ENCODE data around the gene GKN2. TPM values are rescaled to one million over a fixed set of nuclear protein-coding genes. Genes with fewer than 3 reads are reported as not detected.

Gene GKN2
- total RNA-seq, 1 experiment from 2014 or later: not detected

DNA sequence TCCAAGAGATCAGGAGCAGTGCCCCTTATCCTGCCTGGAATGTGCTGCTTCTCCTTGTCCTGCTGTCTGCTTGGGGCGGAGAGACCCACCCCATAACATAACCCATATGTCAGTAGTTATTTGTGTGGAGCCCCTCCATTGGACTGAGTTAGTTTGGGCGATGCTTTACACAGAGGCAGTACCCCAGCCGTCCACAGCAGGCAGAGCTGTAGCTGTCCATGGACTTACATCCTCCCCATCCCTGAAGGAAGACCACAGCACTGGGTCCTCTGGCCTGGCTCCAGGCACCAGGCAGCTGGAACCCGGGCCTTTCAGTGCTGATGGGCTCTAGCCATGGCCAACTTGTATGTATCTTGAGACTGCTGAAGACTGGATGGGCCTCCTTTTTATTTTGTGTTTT is 20.3 kb downstream of the GKN2 start:
- Histone ChIP-seq H3K4me1 (ENCODE audit: control insufficient read depth in 1 of 2, insufficient read depth in 2 of 2, low read length in 2 of 2) (no peaks in the 10 kb centered on the region), H3K27me3 (ENCODE audit: insufficient read depth, low read length) (no peaks in the 10 kb centered on the region), H2AFZ (ENCODE audit: low read depth, low read length, poor library complexity, severe bottlenecking) (no peak overlapping the region), H3K79me2 (ENCODE audit: insufficient read depth, low read length) (no peaks in the 10 kb centered on the region), H3K9ac (ENCODE audit: low read length) (no peak overlapping the region), H3K9me3 (ENCODE audit: control insufficient read depth in 1 of 2, insufficient read depth in 1 of 2, low read depth in 1 of 2, low read length in 2 of 2) (no peaks in the 10 kb centered on the region), H3K36me3 (ENCODE audit: control insufficient read depth in 1 of 2, insufficient read depth in 2 of 2, low read length in 2 of 2) (no peaks in the 10 kb centered on the region), H3K27ac (ENCODE audit: low read depth, low read length) (no peak overlapping the region), H4K20me1 (ENCODE audit: insufficient read depth) (no peaks in the 10 kb centered on the region), H3K4me3 (replicated peaks in 1 of 2; ENCODE audit: low read depth in 1 of 2, low read length in 2 of 2) (no peak overlapping the region), H3K9me2 (ENCODE audit: insufficient read depth) (no peaks in the 10 kb centered on the region), H3K4me2 (ENCODE audit: low read length) (no peak overlapping the region)
- ChIA-PET POLR2A (no interaction called here), RAD21 (ENCODE audit: low non-redundant PET in 1 of 2, low total read pairs in 2 of 2, uncharacterized antibody in 2 of 2, unreplicated experiment in 2 of 2) (no interaction called here), CTCF (no interaction called here)
- DNase-seq (ENCODE audit: low read depth, low spot score) (no peak), ATAC-seq (peak; percentile 53; the same call in 1 of the 2 replicates)
- intact Hi-C loops (cut with micrococcal nuclease): no loop called here
- TF ChIP-seq, protein P1, sequence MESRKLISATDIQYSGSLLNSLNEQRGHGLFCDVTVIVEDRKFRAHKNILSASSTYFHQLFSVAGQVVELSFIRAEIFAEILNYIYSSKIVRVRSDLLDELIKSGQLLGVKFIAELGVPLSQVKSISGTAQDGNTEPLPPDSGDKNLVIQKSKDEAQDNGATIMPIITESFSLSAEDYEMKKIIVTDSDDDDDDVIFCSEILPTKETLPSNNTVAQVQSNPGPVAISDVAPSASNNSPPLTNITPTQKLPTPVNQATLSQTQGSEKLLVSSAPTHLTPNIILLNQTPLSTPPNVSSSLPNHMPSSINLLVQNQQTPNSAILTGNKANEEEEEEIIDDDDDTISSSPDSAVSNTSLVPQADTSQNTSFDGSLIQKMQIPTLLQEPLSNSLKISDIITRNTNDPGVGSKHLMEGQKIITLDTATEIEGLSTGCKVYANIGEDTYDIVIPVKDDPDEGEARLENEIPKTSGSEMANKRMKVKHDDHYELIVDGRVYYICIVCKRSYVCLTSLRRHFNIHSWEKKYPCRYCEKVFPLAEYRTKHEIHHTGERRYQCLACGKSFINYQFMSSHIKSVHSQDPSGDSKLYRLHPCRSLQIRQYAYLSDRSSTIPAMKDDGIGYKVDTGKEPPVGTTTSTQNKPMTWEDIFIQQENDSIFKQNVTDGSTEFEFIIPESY (IDR thresholded peaks at IDR 0.05; ENCODE audit: extremely low read depth, insufficient replicate concordance, low read length): no peak
- TF ChIP-seq TCF7L2 (IDR thresholded peaks at IDR 0.05; ENCODE audit: borderline replicate concordance, extremely low read depth, insufficient read depth, insufficient read length) (no peak), ZNF274 (IDR thresholded peaks at IDR 0.05; ENCODE audit: low read depth, low read length) (no peak), EGR1 (IDR thresholded peaks at IDR 0.05; ENCODE audit: low read depth) (no peak), CBX3 (IDR thresholded peaks at IDR 0.05; ENCODE audit: low read depth) (no peak), SRF (IDR thresholded peaks at IDR 0.05; ENCODE audit: low read depth) (no peak), YY1 (IDR thresholded peaks at IDR 0.05; ENCODE audit: extremely low read depth, insufficient replicate concordance, low read depth, low read length) (no peak), RAD21 (IDR thresholded peaks at IDR 0.05; ENCODE audit: low read depth) (no peak), POLR2A (IDR thresholded peaks at IDR 0.05; ENCODE audit: borderline replicate concordance, extremely low read depth, insufficient read depth, insufficient read length) (no peak), FOSL1 (IDR thresholded peaks at IDR 0.05; ENCODE audit: low read depth) (no peak), JUND (IDR thresholded peaks at IDR 0.05) (no peak), SIN3A (IDR thresholded peaks at IDR 0.05; ENCODE audit: low read depth) (no peak), SP1 (IDR thresholded peaks at IDR 0.05; ENCODE audit: low read depth) (no peak), CEBPB (IDR thresholded peaks at IDR 0.05; ENCODE audit: low read depth) (no peak), EZH2 (IDR thresholded peaks at IDR 0.05) (no peak)
- TF ChIP-seq, protein P2, sequence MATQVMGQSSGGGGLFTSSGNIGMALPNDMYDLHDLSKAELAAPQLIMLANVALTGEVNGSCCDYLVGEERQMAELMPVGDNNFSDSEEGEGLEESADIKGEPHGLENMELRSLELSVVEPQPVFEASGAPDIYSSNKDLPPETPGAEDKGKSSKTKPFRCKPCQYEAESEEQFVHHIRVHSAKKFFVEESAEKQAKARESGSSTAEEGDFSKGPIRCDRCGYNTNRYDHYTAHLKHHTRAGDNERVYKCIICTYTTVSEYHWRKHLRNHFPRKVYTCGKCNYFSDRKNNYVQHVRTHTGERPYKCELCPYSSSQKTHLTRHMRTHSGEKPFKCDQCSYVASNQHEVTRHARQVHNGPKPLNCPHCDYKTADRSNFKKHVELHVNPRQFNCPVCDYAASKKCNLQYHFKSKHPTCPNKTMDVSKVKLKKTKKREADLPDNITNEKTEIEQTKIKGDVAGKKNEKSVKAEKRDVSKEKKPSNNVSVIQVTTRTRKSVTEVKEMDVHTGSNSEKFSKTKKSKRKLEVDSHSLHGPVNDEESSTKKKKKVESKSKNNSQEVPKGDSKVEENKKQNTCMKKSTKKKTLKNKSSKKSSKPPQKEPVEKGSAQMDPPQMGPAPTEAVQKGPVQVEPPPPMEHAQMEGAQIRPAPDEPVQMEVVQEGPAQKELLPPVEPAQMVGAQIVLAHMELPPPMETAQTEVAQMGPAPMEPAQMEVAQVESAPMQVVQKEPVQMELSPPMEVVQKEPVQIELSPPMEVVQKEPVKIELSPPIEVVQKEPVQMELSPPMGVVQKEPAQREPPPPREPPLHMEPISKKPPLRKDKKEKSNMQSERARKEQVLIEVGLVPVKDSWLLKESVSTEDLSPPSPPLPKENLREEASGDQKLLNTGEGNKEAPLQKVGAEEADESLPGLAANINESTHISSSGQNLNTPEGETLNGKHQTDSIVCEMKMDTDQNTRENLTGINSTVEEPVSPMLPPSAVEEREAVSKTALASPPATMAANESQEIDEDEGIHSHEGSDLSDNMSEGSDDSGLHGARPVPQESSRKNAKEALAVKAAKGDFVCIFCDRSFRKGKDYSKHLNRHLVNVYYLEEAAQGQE (IDR thresholded peaks at IDR 0.05; ENCODE audit: low read depth): no peak
- TF ChIP-seq, protein P3, sequence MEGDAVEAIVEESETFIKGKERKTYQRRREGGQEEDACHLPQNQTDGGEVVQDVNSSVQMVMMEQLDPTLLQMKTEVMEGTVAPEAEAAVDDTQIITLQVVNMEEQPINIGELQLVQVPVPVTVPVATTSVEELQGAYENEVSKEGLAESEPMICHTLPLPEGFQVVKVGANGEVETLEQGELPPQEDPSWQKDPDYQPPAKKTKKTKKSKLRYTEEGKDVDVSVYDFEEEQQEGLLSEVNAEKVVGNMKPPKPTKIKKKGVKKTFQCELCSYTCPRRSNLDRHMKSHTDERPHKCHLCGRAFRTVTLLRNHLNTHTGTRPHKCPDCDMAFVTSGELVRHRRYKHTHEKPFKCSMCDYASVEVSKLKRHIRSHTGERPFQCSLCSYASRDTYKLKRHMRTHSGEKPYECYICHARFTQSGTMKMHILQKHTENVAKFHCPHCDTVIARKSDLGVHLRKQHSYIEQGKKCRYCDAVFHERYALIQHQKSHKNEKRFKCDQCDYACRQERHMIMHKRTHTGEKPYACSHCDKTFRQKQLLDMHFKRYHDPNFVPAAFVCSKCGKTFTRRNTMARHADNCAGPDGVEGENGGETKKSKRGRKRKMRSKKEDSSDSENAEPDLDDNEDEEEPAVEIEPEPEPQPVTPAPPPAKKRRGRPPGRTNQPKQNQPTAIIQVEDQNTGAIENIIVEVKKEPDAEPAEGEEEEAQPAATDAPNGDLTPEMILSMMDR (IDR thresholded peaks at IDR 0.05 in 2 of 3, conservative IDR thresholded peaks at IDR 0.05 in 1 of 3; ENCODE audit: borderline replicate concordance in 1 of 3, insufficient read depth in 1 of 3, low read depth in 2 of 3, low read length in 2 of 3): no peak
- TF ChIP-seq, protein P4, sequence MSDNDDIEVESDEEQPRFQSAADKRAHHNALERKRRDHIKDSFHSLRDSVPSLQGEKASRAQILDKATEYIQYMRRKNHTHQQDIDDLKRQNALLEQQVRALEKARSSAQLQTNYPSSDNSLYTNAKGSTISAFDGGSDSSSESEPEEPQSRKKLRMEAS (IDR thresholded peaks at IDR 0.05): no peak
- no TSS peak for BruUV-seq (replicated peaks)
